ENCODE data around the gene CROT.

Gene CROT

DNA sequence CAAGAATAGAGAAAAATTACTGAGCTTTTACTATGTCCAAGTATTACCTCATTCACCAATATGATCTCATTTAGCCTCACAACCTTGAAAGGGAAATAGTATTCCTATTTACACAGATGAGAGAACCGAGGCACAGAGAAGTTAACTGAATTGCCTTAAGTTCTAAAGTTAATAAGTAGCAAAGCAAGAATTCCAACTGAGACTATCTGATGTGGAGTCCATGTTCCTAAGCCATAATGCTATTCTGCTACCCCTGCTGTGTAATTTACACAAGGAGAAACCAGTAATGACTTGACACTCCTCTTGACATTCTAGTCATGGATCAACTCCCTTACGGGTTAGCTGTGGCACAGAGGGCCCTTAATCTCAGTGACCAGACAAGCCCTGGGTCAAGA is 69.3 kb downstream of the CROT start:
- DNase-seq (ENCODE audit: low spot score): no peak

GRCh38 chr7:87416682-87417587 is 71.5 kb downstream of the CROT start:
- peak; percentile 59 for DNase-seq (ENCODE audit: low spot score)

- no peak for DNase-seq (ENCODE audit: low spot score)
Measured at GRCh38 chr7:87420173-87420572, 74.7 kb downstream of the CROT start.

GRCh38 chr7:87424075-87424474 is 78.6 kb downstream of the CROT start:
- no peak for DNase-seq (ENCODE audit: low spot score)

DNA sequence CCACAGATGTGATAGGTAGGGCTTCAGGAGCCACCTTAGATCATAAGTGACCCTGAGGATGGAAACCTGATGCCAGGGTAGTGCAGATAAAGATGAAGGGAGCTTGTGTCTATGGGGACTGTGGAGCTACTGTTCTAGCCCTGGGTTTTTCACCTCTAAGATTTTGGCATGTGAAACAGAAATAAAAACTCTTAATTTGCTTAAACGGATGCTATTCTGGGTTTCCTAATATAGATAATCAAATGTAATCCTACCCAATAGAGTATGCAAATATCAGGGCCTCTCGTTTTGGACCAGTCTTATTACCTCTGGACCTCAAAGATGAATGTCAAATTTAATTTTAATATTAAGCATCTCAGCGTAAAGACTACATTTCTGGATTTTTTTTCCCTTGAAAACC is 80.7 kb downstream of the CROT start:
- no peak for DNase-seq (ENCODE audit: low spot score)

DNA sequence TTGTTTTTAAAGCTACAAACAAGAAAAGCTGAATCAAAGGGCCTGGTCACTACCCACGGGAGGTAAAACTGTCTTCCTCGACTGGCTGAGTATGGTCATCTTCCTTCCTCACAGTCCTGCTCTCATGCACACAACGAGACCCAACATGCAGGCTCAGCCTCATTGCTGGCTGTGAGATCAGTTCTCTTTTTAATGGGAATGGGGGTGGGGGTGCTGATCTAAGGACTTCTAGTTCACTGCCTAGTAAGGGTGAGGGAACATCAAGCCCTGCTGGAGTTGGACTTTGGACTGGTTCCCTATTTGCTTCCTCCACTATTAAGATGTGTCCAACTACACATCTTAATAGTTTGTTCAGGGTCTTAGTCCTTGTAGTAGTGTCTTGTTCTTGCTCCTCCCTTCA is 81.8 kb downstream of the CROT start:
- DNase-seq (ENCODE audit: low spot score): no peak

DNA sequence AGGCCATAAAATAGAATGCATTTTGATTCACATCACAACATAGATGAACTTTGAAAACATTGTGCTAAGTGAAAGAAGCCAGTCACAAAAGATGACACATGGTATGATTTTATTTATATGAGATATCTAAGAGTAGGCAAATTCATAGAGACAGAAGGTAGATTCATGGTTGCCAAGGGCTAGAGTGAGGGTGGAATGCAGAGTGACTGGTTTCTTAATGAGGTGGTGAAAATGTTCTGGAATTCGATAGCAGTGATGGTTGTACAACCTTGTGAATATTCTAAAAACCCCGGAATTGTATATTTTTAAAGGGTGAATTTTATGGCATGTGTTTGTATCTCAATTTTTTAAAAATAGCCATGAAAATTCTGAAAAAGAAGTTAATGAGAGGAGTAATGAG is 87.1 kb downstream of the CROT start:
- no peak for DNase-seq (ENCODE audit: low spot score)

- no peak for DNase-seq (ENCODE audit: low spot score)
Measured at GRCh38 chr7:87435546-87435945, 90.1 kb downstream of the CROT start.

- no peak for DNase-seq (ENCODE audit: low spot score)
Measured at GRCh38 chr7:87445897-87446296, 100.4 kb downstream of the CROT start.

- no peak for DNase-seq (ENCODE audit: low spot score)
Measured at GRCh38 chr7:87447116-87447635, 101.7 kb downstream of the CROT start.

GRCh38 chr7:87448388-87448787 is 102.9 kb downstream of the CROT start:
- no peak for DNase-seq (ENCODE audit: low spot score)

Measured in putamen (tissue), 1 donor.